Right ventricle myocardium superior (tissue), 1 donor: ENCODE results near the gene SIGLEC1. TPM values are rescaled to one million over a fixed set of nuclear protein-coding genes. Genes with fewer than 3 reads are reported as not detected.

Experiments used
- ATAC-seq: fragments of 200-7000 bp; cut with Tn5 transposase; one replicate; pipeline ENCODE4 v1.9.1; 2020; ENCODE audit warnings: mild to moderate bottlenecking; ENCODE audit not compliant: poor library complexity
- DNase-seq: peaks from one replicate; pipeline ENCODE4 v3.0.0-alpha.2; 2020
- intact Hi-C: fragments of 100-400 bp; cut with DNase I; formaldehyde crosslinking; loops from one replicate; pipeline ENCODE4 v1.11.2; 2022
- long read RNA-seq: library from polyadenylated mRNA; unstranded; transcript quantifications from one replicate; pipeline ENCODE4 v2.0.0, GENCODE V29; 2021
- total RNA-seq: library from RNA; stranded (reverse); fragmentation: NEBNext Ultra II Directional; extraction: Animal tissue kit (Norgen Biotek cat#: 25700); gene quantifications from one replicate; pipeline ENCODE4 v1.2.1, GENCODE V29; 2021
- donor health status: DM: no; HTN: yes; CAD: no; lungs with severe emphysema.

SIGLEC1 gene
- total RNA-seq, result 9.6 TPM
- long read RNA-seq, partial matches to known transcripts, result 11 of 14 reads
- long read RNA-seq, other reads (novel, unspliced or antisense), result 3 of 14 reads

- peak; percentile 85 for DNase-seq
- ATAC-seq, result peak; percentile 62
- intact Hi-C loops, result no loop called here
Observed at GRCh38 chr20:3712279-3712873, at the start of gene SIGLEC1. Gene SIGLEC1 (minus strand): TSS chr20:3712600. CDS start chr20:3707128, 5,472 bp downstream.

DNA sequence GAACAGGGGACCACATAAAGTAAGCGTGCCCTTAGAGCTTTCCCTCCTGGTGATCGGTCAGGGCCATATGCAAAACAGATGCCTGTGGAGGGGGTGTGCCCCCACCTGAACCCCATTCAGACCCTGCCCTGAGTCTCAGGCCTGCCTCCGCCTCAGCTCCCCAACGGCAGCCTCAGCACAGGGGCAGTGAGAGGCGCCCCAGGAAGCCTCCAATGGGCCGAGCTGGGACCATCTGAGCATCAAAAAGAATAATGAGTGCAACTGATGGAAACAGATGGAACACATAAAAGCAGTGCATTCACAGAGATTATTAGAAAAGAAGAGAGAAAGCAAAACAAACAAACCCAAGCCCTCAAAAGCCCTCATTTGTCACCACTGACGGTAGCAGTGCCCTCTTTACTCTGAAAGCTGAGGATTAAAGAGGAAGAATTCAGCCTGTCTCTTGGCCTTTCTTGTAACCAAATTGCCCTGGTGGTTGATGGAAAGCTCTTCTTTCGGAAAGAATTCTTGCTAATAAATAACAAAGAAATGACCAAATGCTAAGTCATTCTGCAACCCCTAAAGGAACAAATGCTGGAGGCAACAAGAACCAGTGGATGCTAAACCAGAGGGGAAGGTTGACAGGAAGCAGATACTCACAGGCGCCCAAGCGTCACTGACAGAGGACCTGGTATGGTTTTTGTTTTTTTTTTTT is 48.4 kb upstream of the SIGLEC1 start:
- ATAC-seq (no peak), DNase-seq (no peak)
- intact Hi-C loops, result no loop called here

GRCh38 chr20:3759884-3760283 is 47.5 kb upstream of the SIGLEC1 start:
- intact Hi-C loops, result loop anchor here (10.0 kb wide), 1 partner anchor 85 kb away; no protein-coding TSS in a partner anchor
- DNase-seq, result no peak
- no peak for ATAC-seq

- DNase-seq (no peak), ATAC-seq (no peak)
- intact Hi-C loops, result loop anchor here (10.0 kb wide), 1 partner anchor 85 kb away; no protein-coding TSS in a partner anchor
Observed at GRCh38 chr20:3759316-3759823, 47.0 kb upstream of the SIGLEC1 start.

GRCh38 chr20:3758566-3758965 is 46.2 kb upstream of the SIGLEC1 start:
- ATAC-seq (peak; percentile 31), DNase-seq (no peak)
- intact Hi-C loops, result loop anchor here (10.0 kb wide), 1 partner anchor 84 kb away; no protein-coding TSS in a partner anchor

GRCh38 chr20:3757268-3757667 is 44.9 kb upstream of the SIGLEC1 start:
- no peak for ATAC-seq
- DNase-seq, result no peak
- intact Hi-C loops, result loop anchor here (10.0 kb wide), 1 partner anchor 82 kb away; no protein-coding TSS in a partner anchor

- intact Hi-C loops, result loop anchor here (10.0 kb wide), 1 partner anchor 81 kb away; no protein-coding TSS in a partner anchor
- DNase-seq (no peak), ATAC-seq (no peak)
Observed at GRCh38 chr20:3755814-3756480, 43.5 kb upstream of the SIGLEC1 start.

DNA sequence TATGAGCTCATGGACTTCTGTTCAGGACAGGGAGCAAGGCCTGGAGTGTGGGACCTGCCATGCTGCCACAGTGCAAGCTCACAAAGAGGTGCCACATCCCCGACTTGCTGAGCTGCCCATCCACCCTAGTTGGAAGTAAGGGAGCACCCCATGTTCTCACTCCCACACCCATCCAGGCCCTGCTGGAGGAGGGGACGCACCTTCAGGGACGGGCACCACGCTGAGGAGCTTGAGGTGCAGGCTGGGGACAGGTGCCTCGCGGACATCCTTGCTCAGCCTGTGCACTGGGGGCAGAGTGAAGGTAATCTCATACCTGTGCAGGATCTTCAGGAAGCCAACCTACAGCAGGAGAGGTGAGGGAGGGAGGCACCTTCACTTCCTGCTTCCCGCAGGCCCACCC is 42.9 kb upstream of the SIGLEC1 start:
- ATAC-seq (no peak), DNase-seq (no peak)
- intact Hi-C loops, result loop anchor here (10.0 kb wide), 1 partner anchor 80 kb away; no protein-coding TSS in a partner anchor

- DNase-seq (no peak), ATAC-seq (no peak)
- intact Hi-C loops, result loop anchor here (10.0 kb wide), 1 partner anchor 79 kb away; no protein-coding TSS in a partner anchor
Observed at GRCh38 chr20:3754276-3754630, 41.9 kb upstream of the SIGLEC1 start.

- intact Hi-C loops, result loop anchor here (10.0 kb wide), 1 partner anchor 79 kb away; no protein-coding TSS in a partner anchor
- ATAC-seq (no peak), DNase-seq (no peak)
Observed at GRCh38 chr20:3753501-3754275, 41.3 kb upstream of the SIGLEC1 start.

- ATAC-seq (peak; percentile 72), DNase-seq (no peak)
- intact Hi-C loops, result loop anchor here (10.0 kb wide), 1 partner anchor 78 kb away; no protein-coding TSS in a partner anchor
Observed at GRCh38 chr20:3753098-3753497, 40.7 kb upstream of the SIGLEC1 start.

- ATAC-seq (peak; percentile 5), DNase-seq (no peak)
- intact Hi-C loops, result loop anchor here (10.0 kb wide), 1 partner anchor 78 kb away; no protein-coding TSS in a partner anchor
Observed at GRCh38 chr20:3752386-3752759, 40.0 kb upstream of the SIGLEC1 start.

DNA sequence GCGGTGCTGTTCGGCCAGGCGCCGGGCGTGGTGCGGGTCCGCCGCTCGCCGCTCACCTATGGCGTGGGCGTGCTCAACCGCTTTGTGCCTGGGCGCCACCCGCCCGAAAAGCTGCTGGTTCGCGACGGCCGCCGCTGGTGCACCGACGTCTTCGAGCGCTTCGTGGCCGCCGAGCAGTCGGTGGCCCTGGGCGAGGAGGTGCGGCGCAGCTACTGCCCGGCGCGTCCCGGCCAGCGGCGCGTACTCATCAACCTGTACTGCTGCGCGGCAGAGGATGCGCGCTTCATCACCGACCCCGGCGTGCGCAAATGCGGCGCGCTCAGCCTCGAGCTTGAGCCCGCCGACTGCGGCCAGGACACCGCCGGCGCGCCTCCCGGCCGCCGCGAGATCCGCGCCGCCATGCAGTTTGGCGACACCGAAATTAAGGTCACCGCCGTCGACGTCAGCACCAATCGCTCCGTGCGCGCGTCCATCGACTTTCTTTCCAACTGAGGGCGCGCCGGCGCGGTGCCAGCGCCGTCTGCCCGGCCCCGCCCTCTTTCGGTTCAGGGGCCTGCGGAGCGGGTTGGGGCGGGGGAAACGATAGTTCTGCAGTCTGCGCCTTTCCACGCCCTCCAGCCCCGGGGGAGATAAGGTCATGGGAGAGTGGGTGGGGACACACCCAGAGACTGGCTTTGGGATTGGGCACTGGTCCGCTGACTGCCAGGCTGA is 39.4 kb upstream of the SIGLEC1 start:
- peak; percentile 61 for ATAC-seq
- peak; percentile 77 for DNase-seq
- intact Hi-C loops, result loop anchor here (10.0 kb wide), 1 partner anchor 77 kb away; no protein-coding TSS in a partner anchor

DNA sequence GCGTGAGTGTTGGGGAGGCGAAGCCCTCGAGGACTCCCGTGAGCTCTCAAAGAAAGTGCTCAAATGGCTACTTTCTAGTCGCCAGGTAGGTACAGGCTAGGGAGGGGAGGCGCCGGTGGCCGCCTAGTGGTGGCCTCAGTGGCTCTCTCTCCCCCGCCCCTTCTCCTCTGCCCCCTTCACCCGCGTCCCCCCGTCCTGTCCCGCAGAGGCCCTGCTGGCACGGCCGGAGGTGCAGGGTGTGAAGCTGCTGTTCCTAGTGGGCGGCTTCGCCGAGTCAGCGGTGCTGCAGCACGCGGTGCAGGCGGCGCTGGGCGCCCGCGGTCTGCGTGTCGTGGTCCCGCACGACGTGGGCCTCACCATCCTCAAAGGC is 38.9 kb upstream of the SIGLEC1 start:
- ATAC-seq (no peak), DNase-seq (no peak)
- intact Hi-C loops, result loop anchor here (10.0 kb wide), 1 partner anchor 76 kb away; no protein-coding TSS in a partner anchor

GRCh38 chr20:3749689-3750531 is 37.5 kb upstream of the SIGLEC1 start:
- peak; percentile 10 for ATAC-seq
- no peak for DNase-seq
- intact Hi-C loops, result loop anchor here (10.0 kb wide), 1 partner anchor 75 kb away; no protein-coding TSS in a partner anchor

DNA sequence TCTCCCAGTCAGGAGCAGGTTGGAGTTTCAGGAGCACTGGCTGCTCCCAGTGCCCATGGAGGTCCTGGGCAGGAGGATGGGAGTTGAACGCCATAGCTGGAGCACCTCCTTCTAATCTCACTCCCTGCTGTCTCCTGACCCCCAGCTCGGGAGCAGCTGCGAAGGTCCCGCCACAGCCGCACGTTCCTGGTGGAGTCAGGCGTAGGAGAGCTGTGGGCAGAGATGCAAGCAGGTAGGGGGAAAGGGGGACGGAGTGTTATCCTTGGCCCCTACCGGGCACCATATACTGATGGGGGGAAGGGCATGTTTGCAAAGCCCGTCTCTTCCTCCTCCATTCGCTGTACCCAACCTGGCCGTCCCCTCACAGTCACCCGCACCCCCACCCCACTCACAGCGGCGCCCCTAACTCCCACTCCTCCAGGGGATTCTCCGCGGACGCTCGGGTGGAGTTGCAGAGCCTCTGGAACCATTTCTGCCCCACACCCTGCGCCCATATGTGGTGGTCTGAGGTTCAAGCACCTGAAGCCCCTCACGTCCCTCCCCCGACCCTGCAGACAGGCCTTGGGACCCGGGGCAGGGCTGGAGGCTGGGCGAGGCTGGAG is 36.8 kb upstream of the SIGLEC1 start:
- intact Hi-C loops, result no loop called here
- DNase-seq (no peak), ATAC-seq (no peak)
